Breast epithelium (tissue), 3 donors: ENCODE data around the gene TCF7L1.

ENCODE experiments used
- POLR2A ChIP-seq: fragments of 450-650 bp; IDR thresholded peaks from one replicate; pipeline ENCODE4 v1.6.1; 2016; ENCODE audit warnings: antibody characterized with exemption, mild to moderate bottlenecking, moderate library complexity
- POLR2AphosphoS5 ChIP-seq, 3 donors: sonication (generic); formaldehyde crosslinking; IDR thresholded peaks; one replicate each; pipeline ENCODE4 v1.6.1; 2017; ENCODE audit warnings: antibody characterized with exemption in 3 of 3
- TF ChIP-seq, protein P1 (sequence below), 3 donors: fragments of 450-650 bp; IDR thresholded peaks; one replicate each; pipeline ENCODE4 v1.5.1; 2016 to 2017; ENCODE audit warnings: antibody characterized with exemption in 3 of 3, mild to moderate bottlenecking in 3 of 3, moderate library complexity in 3 of 3

DNA sequence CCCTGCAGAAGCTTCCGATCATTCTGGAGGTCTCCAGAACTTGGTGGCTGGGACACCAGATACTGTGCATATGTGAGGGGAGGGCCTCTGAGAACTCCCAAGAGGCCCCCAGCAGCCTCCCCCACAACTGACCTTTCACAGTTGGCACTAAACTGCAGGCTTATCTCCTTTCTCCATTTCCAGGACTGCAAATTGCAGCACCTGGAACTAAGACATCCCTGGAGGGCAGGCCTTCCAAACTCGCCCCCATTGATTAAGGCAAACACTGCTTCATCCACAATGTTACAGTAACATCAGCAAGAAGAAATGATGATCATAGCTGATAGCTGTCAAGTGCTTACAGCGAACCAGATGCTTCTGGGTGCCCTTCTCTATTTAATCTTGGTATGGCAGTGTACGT is 126.7 kb downstream of the TCF7L1 start:
- no peak for TF ChIP-seq POLR2A
- TF ChIP-seq, protein P1, sequence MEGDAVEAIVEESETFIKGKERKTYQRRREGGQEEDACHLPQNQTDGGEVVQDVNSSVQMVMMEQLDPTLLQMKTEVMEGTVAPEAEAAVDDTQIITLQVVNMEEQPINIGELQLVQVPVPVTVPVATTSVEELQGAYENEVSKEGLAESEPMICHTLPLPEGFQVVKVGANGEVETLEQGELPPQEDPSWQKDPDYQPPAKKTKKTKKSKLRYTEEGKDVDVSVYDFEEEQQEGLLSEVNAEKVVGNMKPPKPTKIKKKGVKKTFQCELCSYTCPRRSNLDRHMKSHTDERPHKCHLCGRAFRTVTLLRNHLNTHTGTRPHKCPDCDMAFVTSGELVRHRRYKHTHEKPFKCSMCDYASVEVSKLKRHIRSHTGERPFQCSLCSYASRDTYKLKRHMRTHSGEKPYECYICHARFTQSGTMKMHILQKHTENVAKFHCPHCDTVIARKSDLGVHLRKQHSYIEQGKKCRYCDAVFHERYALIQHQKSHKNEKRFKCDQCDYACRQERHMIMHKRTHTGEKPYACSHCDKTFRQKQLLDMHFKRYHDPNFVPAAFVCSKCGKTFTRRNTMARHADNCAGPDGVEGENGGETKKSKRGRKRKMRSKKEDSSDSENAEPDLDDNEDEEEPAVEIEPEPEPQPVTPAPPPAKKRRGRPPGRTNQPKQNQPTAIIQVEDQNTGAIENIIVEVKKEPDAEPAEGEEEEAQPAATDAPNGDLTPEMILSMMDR (IDR thresholded peaks at IDR 0.05): no peak
- TF ChIP-seq POLR2AphosphoS5 (IDR thresholded peaks at IDR 0.05): no peak
